ENCODE data around the gene GPX2.

DNA sequence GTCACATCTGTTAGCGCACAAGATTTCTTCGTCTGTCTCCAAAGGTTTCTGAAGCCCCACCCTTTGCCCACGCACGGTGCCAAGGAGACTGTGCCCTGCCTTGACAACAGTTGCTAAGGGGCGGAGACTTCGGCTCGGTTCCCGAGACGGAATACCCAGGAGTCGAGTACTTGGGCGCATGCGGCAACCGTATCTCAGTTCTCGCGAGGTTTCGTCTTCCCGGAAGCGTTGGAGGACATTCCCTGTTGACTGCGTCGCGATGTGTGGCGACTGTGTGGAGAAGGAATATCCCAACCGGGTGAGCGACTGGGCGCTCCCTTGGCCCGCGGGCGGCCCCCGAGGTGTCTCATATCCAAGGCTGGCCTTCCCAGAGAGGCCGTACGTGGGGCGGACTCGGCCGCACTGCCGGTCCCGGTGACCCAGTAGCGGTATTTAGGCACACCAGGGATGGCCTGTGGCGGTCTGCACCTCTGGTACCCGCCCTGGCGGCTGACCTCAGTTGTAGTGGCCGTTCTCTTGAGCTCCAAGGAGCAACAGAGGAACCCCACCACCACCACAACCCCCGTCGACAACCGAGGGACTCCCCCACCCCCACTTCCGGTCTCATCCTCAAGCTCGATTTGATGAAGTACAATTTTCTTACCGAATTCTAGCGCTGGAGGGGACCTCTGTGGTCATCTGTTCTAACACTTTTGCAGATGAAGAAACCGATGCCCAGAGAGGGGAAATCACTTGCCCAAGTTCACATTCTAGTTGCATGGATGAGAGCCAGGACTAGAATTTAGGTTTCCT is 28.1 kb downstream of the GPX2 start, which contains the start of gene CHURC1:
- TF ChIP-seq, protein P1, sequence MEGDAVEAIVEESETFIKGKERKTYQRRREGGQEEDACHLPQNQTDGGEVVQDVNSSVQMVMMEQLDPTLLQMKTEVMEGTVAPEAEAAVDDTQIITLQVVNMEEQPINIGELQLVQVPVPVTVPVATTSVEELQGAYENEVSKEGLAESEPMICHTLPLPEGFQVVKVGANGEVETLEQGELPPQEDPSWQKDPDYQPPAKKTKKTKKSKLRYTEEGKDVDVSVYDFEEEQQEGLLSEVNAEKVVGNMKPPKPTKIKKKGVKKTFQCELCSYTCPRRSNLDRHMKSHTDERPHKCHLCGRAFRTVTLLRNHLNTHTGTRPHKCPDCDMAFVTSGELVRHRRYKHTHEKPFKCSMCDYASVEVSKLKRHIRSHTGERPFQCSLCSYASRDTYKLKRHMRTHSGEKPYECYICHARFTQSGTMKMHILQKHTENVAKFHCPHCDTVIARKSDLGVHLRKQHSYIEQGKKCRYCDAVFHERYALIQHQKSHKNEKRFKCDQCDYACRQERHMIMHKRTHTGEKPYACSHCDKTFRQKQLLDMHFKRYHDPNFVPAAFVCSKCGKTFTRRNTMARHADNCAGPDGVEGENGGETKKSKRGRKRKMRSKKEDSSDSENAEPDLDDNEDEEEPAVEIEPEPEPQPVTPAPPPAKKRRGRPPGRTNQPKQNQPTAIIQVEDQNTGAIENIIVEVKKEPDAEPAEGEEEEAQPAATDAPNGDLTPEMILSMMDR (conservative IDR thresholded peaks at IDR 0.05; ENCODE audit: low read length), result no peak
- no peak for TF ChIP-seq EZH2phosphoT487 (IDR thresholded peaks at IDR 0.05; ENCODE audit: borderline replicate concordance)
